ENCODE measurements around the gene ATG9B.

GRCh38 chr7:151032936-151033863 is 8.9 kb upstream of the ATG9B start:
- no peak for TF ChIP-seq POLR2A (IDR thresholded peaks at IDR 0.05; ENCODE audit: low read length)
- no peak for TF ChIP-seq CTCF (IDR thresholded peaks at IDR 0.05)
- TF ChIP-seq CHD4 (IDR thresholded peaks at IDR 0.05; ENCODE audit: borderline replicate concordance), result no peak
- no peak for TF ChIP-seq REST (IDR thresholded peaks at IDR 0.05)
- TF ChIP-seq MAX (IDR thresholded peaks at IDR 0.05), result no peak
- TF ChIP-seq GATA3 (IDR thresholded peaks at IDR 0.05; ENCODE audit: borderline replicate concordance), result no peak
- TF ChIP-seq PBX3 (IDR thresholded peaks at IDR 0.05), result no peak
- no peak for TF ChIP-seq POLR2AphosphoS2 (conservative IDR thresholded peaks at IDR 0.05; ENCODE audit: low read length)

Data from A549 (cell line).